H1 (cell line): ENCODE results near the gene ARHGAP23.

Experiments used
- CHD2 ChIP-seq: IDR thresholded peaks from 2 replicates; pipeline ENCODE4 v1.6.1; 2012; ENCODE audit warnings: low read length, improper control_type of control experiment
- CREB1 ChIP-seq: IDR thresholded peaks from 2 replicates; pipeline ENCODE4 v1.6.1; 2012; ENCODE audit warnings: inconsistent platforms
- MAFK ChIP-seq: IDR thresholded peaks from 2 replicates; pipeline ENCODE4 v1.6.1; 2012; ENCODE audit warnings: low read depth, mild to moderate bottlenecking, improper control_type of control experiment, low read length
- NRF1 ChIP-seq: IDR thresholded peaks from 2 replicates; pipeline ENCODE4 v1.6.1; 2011; ENCODE audit warnings: mild to moderate bottlenecking, low read depth, low read length, improper control_type of control experiment
- POLR2A ChIP-seq, 2 experiments: IDR thresholded peaks; 1 replicate in 1 of 2; 2 replicates in 1 of 2; pipeline ENCODE4 v1.6.1; 2011; ENCODE audit warnings: low read depth in 2 of 2, low read length in 2 of 2, mild to moderate bottlenecking in 2 of 2; ENCODE audit errors: control extremely low read depth in 1 of 2
- RFX5 ChIP-seq: IDR thresholded peaks from 2 replicates; pipeline ENCODE4 v1.6.1; 2011; ENCODE audit warnings: low read depth, low read length, improper control_type of control experiment, borderline replicate concordance
- TEAD4 ChIP-seq: IDR thresholded peaks from 2 replicates; pipeline ENCODE4 v1.6.1; 2012; ENCODE audit warnings: low read depth, low read length, inconsistent platforms, mixed read lengths
- TF ChIP-seq, protein P1 (sequence below), 3 experiments: IDR thresholded peaks; 1 replicate in 2 of 3; 2 replicates in 1 of 3; pipeline versions ENCODE4 v1.5.1 to v1.6.1; 2011; ENCODE audit warnings: low read length in 3 of 3, mild to moderate bottlenecking in 3 of 3, inconsistent platforms in 2 of 3, low read depth in 1 of 3, moderate library complexity in 1 of 3; ENCODE audit not compliant: insufficient read depth in 1 of 3; ENCODE audit errors: control extremely low read depth in 1 of 3
- TF ChIP-seq, protein P2 (sequence below): IDR thresholded peaks from 2 replicates; pipeline ENCODE4 v1.6.1; 2012; ENCODE audit warnings: inconsistent platforms

DNA sequence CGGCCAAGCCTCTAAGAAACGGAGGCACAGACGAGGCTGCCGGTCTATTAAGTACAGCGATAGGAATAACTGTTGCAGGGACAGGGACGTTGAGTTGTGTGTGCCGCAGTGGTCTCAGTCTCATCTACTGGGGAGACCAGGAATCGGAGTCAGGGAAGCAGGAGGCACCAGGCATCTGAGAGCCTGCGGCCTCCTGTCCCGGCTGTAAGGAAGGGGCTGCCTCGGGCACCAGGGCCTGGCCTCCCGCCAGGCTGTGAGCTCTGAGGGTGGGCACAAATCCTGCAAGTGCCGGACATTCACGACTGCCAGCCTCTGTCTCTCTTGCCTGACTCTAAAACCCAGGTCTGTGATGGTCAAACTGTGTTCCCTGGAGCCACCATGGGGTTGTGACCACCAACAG is 76.0 kb downstream of the ARHGAP23 start:
- TF ChIP-seq, protein P1, sequence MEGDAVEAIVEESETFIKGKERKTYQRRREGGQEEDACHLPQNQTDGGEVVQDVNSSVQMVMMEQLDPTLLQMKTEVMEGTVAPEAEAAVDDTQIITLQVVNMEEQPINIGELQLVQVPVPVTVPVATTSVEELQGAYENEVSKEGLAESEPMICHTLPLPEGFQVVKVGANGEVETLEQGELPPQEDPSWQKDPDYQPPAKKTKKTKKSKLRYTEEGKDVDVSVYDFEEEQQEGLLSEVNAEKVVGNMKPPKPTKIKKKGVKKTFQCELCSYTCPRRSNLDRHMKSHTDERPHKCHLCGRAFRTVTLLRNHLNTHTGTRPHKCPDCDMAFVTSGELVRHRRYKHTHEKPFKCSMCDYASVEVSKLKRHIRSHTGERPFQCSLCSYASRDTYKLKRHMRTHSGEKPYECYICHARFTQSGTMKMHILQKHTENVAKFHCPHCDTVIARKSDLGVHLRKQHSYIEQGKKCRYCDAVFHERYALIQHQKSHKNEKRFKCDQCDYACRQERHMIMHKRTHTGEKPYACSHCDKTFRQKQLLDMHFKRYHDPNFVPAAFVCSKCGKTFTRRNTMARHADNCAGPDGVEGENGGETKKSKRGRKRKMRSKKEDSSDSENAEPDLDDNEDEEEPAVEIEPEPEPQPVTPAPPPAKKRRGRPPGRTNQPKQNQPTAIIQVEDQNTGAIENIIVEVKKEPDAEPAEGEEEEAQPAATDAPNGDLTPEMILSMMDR (IDR thresholded peaks at IDR 0.05; ENCODE audit: control extremely low read depth in 1 of 3, insufficient read depth in 1 of 3, low read depth in 1 of 3, low read length in 3 of 3) = no peak
- TF ChIP-seq RFX5 (no peak), TEAD4 (no peak), NRF1 (no peak), MAFK (no peak), CREB1 (no peak), CHD2 (no peak), POLR2A (IDR thresholded peaks at IDR 0.05; ENCODE audit: control extremely low read depth in 1 of 2, low read depth in 2 of 2, low read length in 2 of 2) (no peak)
- TF ChIP-seq, protein P2, sequence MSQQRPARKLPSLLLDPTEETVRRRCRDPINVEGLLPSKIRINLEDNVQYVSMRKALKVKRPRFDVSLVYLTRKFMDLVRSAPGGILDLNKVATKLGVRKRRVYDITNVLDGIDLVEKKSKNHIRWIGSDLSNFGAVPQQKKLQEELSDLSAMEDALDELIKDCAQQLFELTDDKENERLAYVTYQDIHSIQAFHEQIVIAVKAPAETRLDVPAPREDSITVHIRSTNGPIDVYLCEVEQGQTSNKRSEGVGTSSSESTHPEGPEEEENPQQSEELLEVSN = no peak
